ENCODE measurements around the gene ASXL1.
"Not testable (repeated sequence)": the region's sequence is repeated elsewhere in the genome, so short reads cannot be mapped to it uniquely, and the experiment has no call there.

Gene ASXL1

GRCh38 chr20:32461836-32462600, 103.9 kb downstream of the ASXL1 start:
- Mint-ChIP-seq H3K4me3 (no peak overlapping the region), H3K27ac (peak overlapping the region; percentile 54), H3K4me1 (ENCODE audit: low read depth) (peaks cover 3% of the 10 kb centered on the region), H3K36me3 (no peaks in the 10 kb centered on the region), H3K27me3 (no peaks in the 10 kb centered on the region), H3K9me3 (ENCODE audit: low read depth) (no peaks in the 10 kb centered on the region)

- Mint-ChIP-seq H3K9me3 (ENCODE audit: low read depth) (no peaks in the 10 kb centered on the region), H3K4me1 (ENCODE audit: low read depth) (peaks cover 3% of the 10 kb centered on the region), H3K27me3 (no peaks in the 10 kb centered on the region), H3K4me3 (no peak overlapping the region), H3K27ac (no peak overlapping the region), H3K36me3 (no peaks in the 10 kb centered on the region)
Observed at GRCh38 chr20:32462900-32463641, 104.9 kb downstream of the ASXL1 start.

- Mint-ChIP-seq H3K4me3 (no peak overlapping the region), H3K27me3 (no peaks in the 10 kb centered on the region), H3K4me1 (ENCODE audit: low read depth) (no peaks in the 10 kb centered on the region), H3K36me3 (no peaks in the 10 kb centered on the region), H3K9me3 (ENCODE audit: low read depth) (no peaks in the 10 kb centered on the region), H3K27ac (no peak overlapping the region)
Observed at GRCh38 chr20:32463642-32464400, 105.7 kb downstream of the ASXL1 start.

- Mint-ChIP-seq H3K4me3 (no peak overlapping the region), H3K27me3 (no peaks in the 10 kb centered on the region), H3K36me3 (no peaks in the 10 kb centered on the region), H3K27ac (peak overlapping the region; percentile 34), H3K4me1 (ENCODE audit: low read depth) (no peaks in the 10 kb centered on the region), H3K9me3 (ENCODE audit: low read depth) (no peaks in the 10 kb centered on the region)
Observed at GRCh38 chr20:32464401-32465091, 106.4 kb downstream of the ASXL1 start.

- H3K27me3 Mint-ChIP-seq: no peaks in the 10 kb centered on the region
- H3K27ac Mint-ChIP-seq: peak overlapping the region; percentile 46
- no peaks in the 10 kb centered on the region for H3K9me3 Mint-ChIP-seq (ENCODE audit: low read depth)
- H3K4me1 Mint-ChIP-seq (ENCODE audit: low read depth): peaks cover 1% of the 10 kb centered on the region
- H3K4me3 Mint-ChIP-seq: no peak overlapping the region
- no peaks in the 10 kb centered on the region for H3K36me3 Mint-ChIP-seq
Observed at GRCh38 chr20:32465092-32465900, 107.2 kb downstream of the ASXL1 start.

- H3K27ac Mint-ChIP-seq; H3K36me3 Mint-ChIP-seq; H3K4me1 Mint-ChIP-seq (ENCODE audit: low read depth); H3K9me3 Mint-ChIP-seq (ENCODE audit: low read depth); H3K27me3 Mint-ChIP-seq; H3K4me3 Mint-ChIP-seq: not testable (repeated sequence)
Observed at GRCh38 chr20:32465901-32466675, 108.0 kb downstream of the ASXL1 start.

GRCh38 chr20:32466739-32467505, 108.8 kb downstream of the ASXL1 start:
- Mint-ChIP-seq H3K4me3 (no peak overlapping the region), H3K27ac (no peak overlapping the region), H3K36me3 (no peaks in the 10 kb centered on the region)

GRCh38 chr20:32467506-32468312, 109.6 kb downstream of the ASXL1 start:
- Mint-ChIP-seq H3K9me3 (ENCODE audit: low read depth) (no peaks in the 10 kb centered on the region), H3K36me3 (no peaks in the 10 kb centered on the region), H3K27ac (no peak overlapping the region), H3K27me3 (no peaks in the 10 kb centered on the region), H3K4me1 (ENCODE audit: low read depth) (peaks cover 7% of the 10 kb centered on the region), H3K4me3 (no peak overlapping the region)

More at GRCh38 chr20:32466739-32467505, 108.8 kb downstream of the ASXL1 start:
- peaks cover 7% of the 10 kb centered on the region for H3K4me1 Mint-ChIP-seq (ENCODE audit: low read depth)
- no peaks in the 10 kb centered on the region for H3K27me3 Mint-ChIP-seq
- no peaks in the 10 kb centered on the region for H3K9me3 Mint-ChIP-seq (ENCODE audit: low read depth)

GRCh38 chr20:32468313-32468640, 110.1 kb downstream of the ASXL1 start:
- no peaks in the 10 kb centered on the region for H3K9me3 Mint-ChIP-seq (ENCODE audit: low read depth)
- H3K36me3 Mint-ChIP-seq: no peaks in the 10 kb centered on the region
- H3K27me3 Mint-ChIP-seq: no peaks in the 10 kb centered on the region
- H3K4me1 Mint-ChIP-seq (ENCODE audit: low read depth): peaks cover 7% of the 10 kb centered on the region
- H3K27ac Mint-ChIP-seq: peak overlapping the region; percentile 10
- no peak overlapping the region for H3K4me3 Mint-ChIP-seq

- Mint-ChIP-seq H3K9me3 (ENCODE audit: low read depth) (no peaks in the 10 kb centered on the region), H3K4me3 (no peak overlapping the region), H3K27me3 (no peaks in the 10 kb centered on the region), H3K4me1 (ENCODE audit: low read depth) (peaks cover 7% of the 10 kb centered on the region), H3K27ac (peak overlapping the region; percentile 10), H3K36me3 (no peaks in the 10 kb centered on the region)
Observed at GRCh38 chr20:32468860-32469259, 110.7 kb downstream of the ASXL1 start.

- no peaks in the 10 kb centered on the region for H3K36me3 Mint-ChIP-seq
- H3K4me1 Mint-ChIP-seq (ENCODE audit: low read depth): peaks cover 7% of the 10 kb centered on the region
- peak overlapping the region; percentile 50 for H3K27ac Mint-ChIP-seq
- no peak overlapping the region for H3K4me3 Mint-ChIP-seq
- H3K27me3 Mint-ChIP-seq: no peaks in the 10 kb centered on the region
- H3K9me3 Mint-ChIP-seq (ENCODE audit: low read depth): no peaks in the 10 kb centered on the region
Observed at GRCh38 chr20:32470025-32470861, 112.1 kb downstream of the ASXL1 start.

GRCh38 chr20:32470940-32471339, 112.8 kb downstream of the ASXL1 start:
- Mint-ChIP-seq H3K27me3 (no peaks in the 10 kb centered on the region), H3K4me3 (no peak overlapping the region), H3K9me3 (ENCODE audit: low read depth) (no peaks in the 10 kb centered on the region), H3K4me1 (ENCODE audit: low read depth) (peaks cover 12% of the 10 kb centered on the region), H3K36me3 (no peaks in the 10 kb centered on the region), H3K27ac (no peak overlapping the region)

Measured in activated naive CD8-positive, alpha-beta T cell (primary cell).